Upper lobe of right lung (tissue), 1 donor: Measurements from ENCODE around the gene MKRN2OS. TPM values are rescaled to one million over a fixed set of nuclear protein-coding genes. Genes with fewer than 3 reads are reported as not detected.

Experiments
- ATAC-seq: fragments of 200-7000 bp; cut with Tn5 transposase; one replicate; pipeline ENCODE4 v1.9.1; 2020; ENCODE audit warnings: mild to moderate bottlenecking, moderate library complexity
- DNase-seq: peaks from one replicate; pipeline ENCODE4 v3.0.0-alpha.2; 2020
- H3K27ac ChIP-seq: fragments of 200-600 bp; one replicate; pipeline ENCODE4 v1.8.0; 2022
- H3K27me3 ChIP-seq: fragments of 200-600 bp; one replicate; pipeline ENCODE4 v1.8.0; 2022; ENCODE audit warnings: mild to moderate bottlenecking
- H3K36me3 ChIP-seq: fragments of 200-600 bp; one replicate; pipeline ENCODE4 v1.8.0; 2022
- H3K4me1 ChIP-seq: fragments of 200-600 bp; one replicate; pipeline ENCODE4 v1.8.0; 2022
- H3K4me3 ChIP-seq: fragments of 200-600 bp; one replicate; pipeline ENCODE4 v1.8.0; 2022; ENCODE audit warnings: mild to moderate bottlenecking
- H3K9me3 ChIP-seq: fragments of 200-600 bp; one replicate; pipeline ENCODE4 v1.8.0; 2022
- intact Hi-C: fragments of 100-400 bp; cut with DNase I; formaldehyde crosslinking; loops from one replicate; pipeline ENCODE4 v1.11.0; 2022
- total RNA-seq: library from RNA; stranded (reverse); fragmentation: NEBNext Ultra II Directional; extraction: Animal tissue kit (Norgen Biotek cat#: 25700); gene quantifications from one replicate; pipeline ENCODE4 v1.2.1, GENCODE V29; 2021
- TF ChIP-seq, protein P1 (sequence below): fragments of 200-600 bp; IDR thresholded peaks from one replicate; pipeline ENCODE4 v1.8.0; 2022; ENCODE audit warnings: antibody characterized with exemption
- donor health status: DM: no; HTN: yes; CAD: no; lungs with severe emphysema.

The MKRN2OS gene
- total RNA-seq, 1 donor from 2014 or later: not detected

DNA sequence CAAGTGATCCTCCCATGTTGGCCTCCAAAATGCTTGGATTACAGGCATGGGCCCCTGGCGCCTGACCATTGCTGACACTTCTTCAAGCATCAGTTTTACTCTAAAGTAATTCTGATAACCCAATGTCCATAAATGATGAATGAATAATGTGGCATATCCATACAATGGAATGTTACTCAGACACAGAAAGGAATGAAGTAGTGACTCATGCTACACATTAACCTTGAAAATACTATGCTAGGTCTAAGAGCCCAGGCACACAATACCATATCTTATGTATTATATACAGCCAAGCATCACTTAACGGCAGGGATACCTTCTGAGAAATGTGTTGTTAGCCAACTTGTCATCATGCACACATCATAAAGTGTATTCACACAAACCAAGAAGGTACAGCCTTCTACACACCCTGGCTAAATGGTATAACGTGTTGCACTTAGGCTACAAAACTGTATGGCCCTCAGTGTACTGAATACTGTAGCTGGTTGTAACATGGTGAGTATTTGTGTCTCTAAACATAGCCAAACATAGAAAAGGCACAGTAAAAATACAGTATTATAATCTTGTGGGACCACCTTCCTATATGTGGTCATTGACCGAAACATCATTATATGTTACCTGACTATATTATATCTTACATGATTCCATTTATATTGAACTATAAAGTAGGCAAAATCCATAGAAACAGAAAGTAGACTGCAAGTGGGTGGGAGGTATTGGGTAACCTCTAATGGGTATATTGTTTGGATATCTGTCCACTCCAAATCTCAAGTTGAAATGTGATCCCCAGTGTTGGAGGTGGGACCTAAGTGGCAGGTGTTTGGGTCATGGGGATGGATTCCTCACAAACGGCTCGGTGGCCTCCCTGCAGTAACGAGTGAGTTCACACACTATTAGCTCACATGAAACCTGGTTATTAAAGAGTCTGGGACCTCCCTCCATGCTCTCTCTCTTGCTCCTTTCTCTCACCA lies 43.0 kb upstream of the MKRN2OS start:
- H3K4me3 ChIP-seq: no peak overlapping the region
- H3K36me3 ChIP-seq: peaks cover 96% of the 10 kb centered on the region
- no peak for DNase-seq
- H3K27ac ChIP-seq: no peak overlapping the region
- no peaks in the 10 kb centered on the region for H3K4me1 ChIP-seq
- TF ChIP-seq, protein P1, sequence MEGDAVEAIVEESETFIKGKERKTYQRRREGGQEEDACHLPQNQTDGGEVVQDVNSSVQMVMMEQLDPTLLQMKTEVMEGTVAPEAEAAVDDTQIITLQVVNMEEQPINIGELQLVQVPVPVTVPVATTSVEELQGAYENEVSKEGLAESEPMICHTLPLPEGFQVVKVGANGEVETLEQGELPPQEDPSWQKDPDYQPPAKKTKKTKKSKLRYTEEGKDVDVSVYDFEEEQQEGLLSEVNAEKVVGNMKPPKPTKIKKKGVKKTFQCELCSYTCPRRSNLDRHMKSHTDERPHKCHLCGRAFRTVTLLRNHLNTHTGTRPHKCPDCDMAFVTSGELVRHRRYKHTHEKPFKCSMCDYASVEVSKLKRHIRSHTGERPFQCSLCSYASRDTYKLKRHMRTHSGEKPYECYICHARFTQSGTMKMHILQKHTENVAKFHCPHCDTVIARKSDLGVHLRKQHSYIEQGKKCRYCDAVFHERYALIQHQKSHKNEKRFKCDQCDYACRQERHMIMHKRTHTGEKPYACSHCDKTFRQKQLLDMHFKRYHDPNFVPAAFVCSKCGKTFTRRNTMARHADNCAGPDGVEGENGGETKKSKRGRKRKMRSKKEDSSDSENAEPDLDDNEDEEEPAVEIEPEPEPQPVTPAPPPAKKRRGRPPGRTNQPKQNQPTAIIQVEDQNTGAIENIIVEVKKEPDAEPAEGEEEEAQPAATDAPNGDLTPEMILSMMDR: no peak
- peak; percentile 72 for ATAC-seq
- H3K27me3 ChIP-seq: no peaks in the 10 kb centered on the region
- no peaks in the 10 kb centered on the region for H3K9me3 ChIP-seq
- intact Hi-C loops: no loop called here

DNA sequence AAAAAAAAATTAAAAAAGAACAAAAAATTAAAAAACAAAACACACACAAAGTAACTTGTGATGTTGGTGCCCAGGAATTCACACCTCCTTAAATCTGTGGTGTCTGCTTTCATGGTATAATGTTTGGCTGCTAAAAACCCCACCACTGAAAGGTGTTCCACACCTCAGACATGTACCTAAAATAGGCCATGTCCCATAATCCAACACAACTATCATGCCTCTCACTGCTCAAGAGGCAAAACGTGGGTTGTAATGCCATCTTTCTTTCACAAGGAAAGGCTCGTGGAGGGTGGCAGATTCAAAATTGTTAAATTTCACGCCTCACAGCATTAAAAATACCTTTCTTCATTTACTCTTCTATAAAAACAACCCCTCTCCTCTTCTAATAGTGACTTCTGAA lies 41.1 kb upstream of the MKRN2OS start:
- Histone ChIP-seq H3K27ac (no peak overlapping the region), H3K4me3 (no peak overlapping the region), H3K36me3 (peaks cover 97% of the 10 kb centered on the region), H3K9me3 (no peaks in the 10 kb centered on the region), H3K4me1 (no peaks in the 10 kb centered on the region), H3K27me3 (no peaks in the 10 kb centered on the region)
- no peak for ATAC-seq
- TF ChIP-seq, protein P1: no peak
- DNase-seq: no peak
- intact Hi-C loops: no loop called here

DNA sequence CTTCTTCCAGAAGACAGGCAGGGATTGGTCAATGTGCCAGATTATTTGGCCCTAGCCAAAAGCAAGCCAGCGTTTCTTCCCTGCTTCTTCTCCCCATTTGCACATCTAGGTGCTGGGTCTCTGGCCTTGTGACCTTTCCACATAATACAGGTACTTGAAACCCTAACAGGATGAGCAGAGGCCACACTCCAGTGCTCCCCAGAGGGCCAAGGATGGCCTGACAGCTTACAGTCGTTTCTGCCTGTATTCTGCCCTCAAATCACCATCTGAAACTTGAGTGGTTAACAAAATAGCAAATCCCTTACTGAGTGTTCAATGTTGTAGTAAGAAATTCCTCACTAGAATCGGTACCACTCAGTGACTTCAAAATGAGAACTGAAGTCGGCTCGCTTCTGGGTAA lies 40.7 kb upstream of the MKRN2OS start:
- H3K27me3 ChIP-seq: no peaks in the 10 kb centered on the region
- no peak for ATAC-seq
- no peak overlapping the region for H3K27ac ChIP-seq
- no peak for DNase-seq
- H3K9me3 ChIP-seq: no peaks in the 10 kb centered on the region
- no peak overlapping the region for H3K4me3 ChIP-seq
- H3K36me3 ChIP-seq: peaks cover 97% of the 10 kb centered on the region
- TF ChIP-seq, protein P1: no peak
- no peaks in the 10 kb centered on the region for H3K4me1 ChIP-seq
- intact Hi-C loops: no loop called here

DNA sequence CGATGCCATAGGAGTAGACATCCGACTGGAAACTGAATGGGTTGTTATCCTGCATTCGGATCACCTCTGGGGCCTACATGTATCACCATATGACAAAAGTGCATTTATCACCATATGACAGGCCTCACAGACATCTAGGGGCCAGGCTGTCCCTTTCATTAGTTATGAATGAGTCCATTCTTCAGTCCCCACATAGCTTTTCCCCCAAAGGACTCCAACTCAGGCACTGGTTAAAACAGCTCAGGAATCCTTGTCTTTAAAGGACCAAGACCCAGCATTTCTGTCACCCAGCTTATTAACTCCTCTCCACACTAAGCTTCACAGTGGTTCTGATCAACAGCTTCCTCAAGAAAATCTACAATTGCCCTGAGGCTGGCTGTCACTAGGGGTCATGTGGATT lies 39.9 kb upstream of the MKRN2OS start:
- intact Hi-C loops: no loop called here
- Histone ChIP-seq H3K27ac (no peak overlapping the region), H3K36me3 (peaks cover 94% of the 10 kb centered on the region), H3K27me3 (no peaks in the 10 kb centered on the region), H3K9me3 (no peaks in the 10 kb centered on the region), H3K4me1 (no peaks in the 10 kb centered on the region), H3K4me3 (no peak overlapping the region)
- ATAC-seq (no peak), DNase-seq (no peak)
- TF ChIP-seq, protein P1: no peak

DNA sequence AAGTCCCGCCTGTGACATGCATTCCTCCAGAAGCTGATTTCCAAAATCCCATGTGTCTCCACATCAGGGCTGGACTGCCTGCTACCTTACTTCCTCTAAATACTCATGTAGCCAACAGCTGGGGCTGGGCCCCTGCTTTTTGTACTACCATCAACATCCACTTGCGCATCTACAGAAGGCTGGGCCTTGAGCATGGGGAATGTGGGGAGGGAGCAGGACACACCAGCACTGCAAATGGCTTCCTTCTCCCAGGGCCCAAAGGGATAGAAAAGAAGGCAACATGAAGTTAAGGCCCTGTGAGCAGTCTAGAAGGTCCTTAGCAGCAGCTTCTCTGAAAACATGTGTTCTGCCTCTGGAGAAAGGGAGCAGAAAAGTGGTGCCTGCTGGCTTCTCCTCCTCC lies 38.8 kb upstream of the MKRN2OS start:
- no peak overlapping the region for H3K27ac ChIP-seq
- peaks cover 90% of the 10 kb centered on the region for H3K36me3 ChIP-seq
- no peaks in the 10 kb centered on the region for H3K4me1 ChIP-seq
- no peak for DNase-seq
- H3K4me3 ChIP-seq: no peak overlapping the region
- TF ChIP-seq, protein P1: no peak
- ATAC-seq: no peak
- intact Hi-C loops: no loop called here
- no peaks in the 10 kb centered on the region for H3K27me3 ChIP-seq
- no peaks in the 10 kb centered on the region for H3K9me3 ChIP-seq
